Measurements from ENCODE around the gene EIF3F.

EIF3F gene

GRCh38 chr11:8023831-8024555, 36.9 kb downstream of the EIF3F start:
- no peak for DNase-seq

- no peak for DNase-seq
These were observed 38.0 kb downstream of the EIF3F start for GRCh38 chr11:8025123-8025522.

GRCh38 chr11:8025816-8026215, 38.7 kb downstream of the EIF3F start:
- DNase-seq: no peak

- no peak for DNase-seq
These were observed 39.8 kb downstream of the EIF3F start for GRCh38 chr11:8026982-8027381.

GRCh38 chr11:8028766-8029165, 41.6 kb downstream of the EIF3F start:
- no peak for DNase-seq

GRCh38 chr11:8030526-8031247, 43.5 kb downstream of the EIF3F start:
- no peak for DNase-seq

GRCh38 chr11:8031248-8032115, 44.3 kb downstream of the EIF3F start:
- DNase-seq: no peak

GRCh38 chr11:8032122-8032521, 45.0 kb downstream of the EIF3F start:
- DNase-seq: no peak

GRCh38 chr11:8032576-8033304, 45.6 kb downstream of the EIF3F start:
- no peak for DNase-seq

- peak; percentile 24 for DNase-seq
These were observed 46.4 kb downstream of the EIF3F start for GRCh38 chr11:8033305-8034105.

- DNase-seq: no peak
These were observed 47.0 kb downstream of the EIF3F start for GRCh38 chr11:8034106-8034585.

- DNase-seq: no peak
These were observed 47.6 kb downstream of the EIF3F start for GRCh38 chr11:8034604-8035190.

- DNase-seq: no peak
These were observed 48.2 kb downstream of the EIF3F start for GRCh38 chr11:8035200-8035855.

GRCh38 chr11:8036002-8036802, 49.1 kb downstream of the EIF3F start:
- DNase-seq: no peak

- DNase-seq: no peak
These were observed 49.8 kb downstream of the EIF3F start for GRCh38 chr11:8036986-8037385.

GRCh38 chr11:8038393-8038792, 51.3 kb downstream of the EIF3F start:
- DNase-seq: no peak

- no peak for DNase-seq
These were observed 51.8 kb downstream of the EIF3F start for GRCh38 chr11:8038811-8039529.

- DNase-seq: no peak
These were observed 52.6 kb downstream of the EIF3F start for GRCh38 chr11:8039530-8040260.

All from stimulated activated naive CD4-positive, alpha-beta T cell treated with Interleukin-2 at 50 U/mL for 16 hours (primary cell).